ENCODE data around the gene FOXL2.
A peak's percentile ranks its signal among the peaks of the same experiment; 100 is the strongest.
"Not testable (repeated sequence)": the region's sequence is repeated elsewhere in the genome, so short reads cannot be mapped to it uniquely, and the experiment has no call there.

Gene FOXL2

DNA sequence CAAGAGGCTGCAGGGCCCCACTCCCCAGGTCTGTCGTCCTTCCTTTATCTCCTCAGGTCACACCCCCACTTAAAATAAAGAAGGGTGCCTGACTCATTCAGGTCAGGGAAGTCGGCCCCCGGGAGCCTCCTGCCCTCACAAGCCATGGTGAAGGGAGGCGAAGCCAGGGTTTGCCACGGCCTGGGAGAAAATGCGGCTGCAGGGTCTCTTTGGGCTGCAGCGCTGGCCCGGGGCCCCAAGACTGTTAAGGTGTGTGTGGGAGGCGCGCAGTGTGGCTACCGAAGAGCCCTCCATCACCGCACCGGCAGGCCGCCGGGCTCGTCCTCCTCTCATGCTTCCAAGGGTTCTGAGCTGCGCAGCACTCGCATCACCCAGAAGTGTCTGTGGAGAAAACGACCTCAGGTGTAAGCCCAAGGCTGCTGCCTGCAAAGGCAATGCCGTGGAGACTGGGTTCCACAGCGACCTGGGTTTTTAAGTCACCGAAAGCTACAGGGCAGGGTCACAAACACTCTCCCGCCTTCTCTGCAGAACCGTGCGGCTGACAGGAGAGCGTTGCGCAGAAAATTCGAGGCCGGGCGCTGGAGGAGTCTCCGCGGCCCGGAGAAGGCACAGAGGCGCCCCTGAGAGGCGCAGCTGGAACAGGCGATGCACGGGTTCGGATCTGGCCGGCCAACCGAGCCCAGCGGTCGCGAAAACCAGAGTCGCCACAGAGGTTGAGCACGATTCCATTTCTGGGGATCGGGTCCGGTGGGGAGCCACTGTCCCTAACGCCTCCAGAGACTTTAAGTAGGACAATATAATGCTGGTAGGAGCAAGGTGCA lies 8.7 kb downstream of the FOXL2 start:
- H3K9me3 ChIP-seq (ENCODE audit: insufficient read depth, low read depth, low read length), result no peaks in the 10 kb centered on the region

DNA sequence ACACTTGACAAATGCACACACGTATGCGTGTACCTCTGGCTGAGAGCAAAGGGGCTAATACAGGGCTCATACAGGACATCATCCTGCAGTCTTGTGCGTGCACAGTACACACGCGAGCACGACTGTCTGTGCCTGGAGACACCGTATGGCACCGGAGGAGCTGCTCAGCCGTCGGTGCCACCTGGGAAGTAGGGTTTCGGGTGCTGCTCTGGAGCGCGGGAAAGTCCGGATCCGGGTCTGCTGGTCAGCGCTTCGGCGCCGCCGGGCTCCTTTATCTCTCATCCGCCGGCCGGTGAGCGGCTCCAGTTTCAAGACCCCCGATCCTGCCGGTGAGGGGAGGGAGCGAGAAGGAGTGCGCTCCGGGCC lies 9.3 kb downstream of the FOXL2 start:
- H3K4me3 ChIP-seq (ENCODE audit: low read length), result peak overlapping the region; percentile 33
- no peak overlapping the region for H3K27ac ChIP-seq (ENCODE audit: low read depth, low read length)
- H3K9me3 ChIP-seq (ENCODE audit: insufficient read depth, low read depth, low read length), result no peaks in the 10 kb centered on the region
- 2% methylated on average over 28 of the region's 29 CpGs for WGBS
- H3K36me3 ChIP-seq (ENCODE audit: insufficient read depth, low read length), result no peaks in the 10 kb centered on the region
- H3K4me1 ChIP-seq (ENCODE audit: insufficient read depth, low read length), result peaks cover 24% of the 10 kb centered on the region
- peaks cover 89% of the 10 kb centered on the region for H3K27me3 ChIP-seq (ENCODE audit: insufficient read depth, low read length)
- no peak overlapping the region for H3K9ac ChIP-seq (ENCODE audit: low read depth, low read length)

More for the DNA sequence above, 8.7 kb downstream of the FOXL2 start:
- Histone ChIP-seq H3K4me3 (ENCODE audit: low read length) (peak overlapping the region; percentile 33), H3K27me3 (ENCODE audit: insufficient read depth, low read length) (peaks cover 94% of the 10 kb centered on the region), H3K27ac (ENCODE audit: low read depth, low read length) (no peak overlapping the region), H3K9ac (ENCODE audit: low read depth, low read length) (no peak overlapping the region), H3K36me3 (ENCODE audit: insufficient read depth, low read length) (no peaks in the 10 kb centered on the region), H3K4me1 (ENCODE audit: insufficient read depth, low read length) (peaks cover 20% of the 10 kb centered on the region)
- under 1% methylated on average over 48 of the region's 48 CpGs for WGBS

DNA sequence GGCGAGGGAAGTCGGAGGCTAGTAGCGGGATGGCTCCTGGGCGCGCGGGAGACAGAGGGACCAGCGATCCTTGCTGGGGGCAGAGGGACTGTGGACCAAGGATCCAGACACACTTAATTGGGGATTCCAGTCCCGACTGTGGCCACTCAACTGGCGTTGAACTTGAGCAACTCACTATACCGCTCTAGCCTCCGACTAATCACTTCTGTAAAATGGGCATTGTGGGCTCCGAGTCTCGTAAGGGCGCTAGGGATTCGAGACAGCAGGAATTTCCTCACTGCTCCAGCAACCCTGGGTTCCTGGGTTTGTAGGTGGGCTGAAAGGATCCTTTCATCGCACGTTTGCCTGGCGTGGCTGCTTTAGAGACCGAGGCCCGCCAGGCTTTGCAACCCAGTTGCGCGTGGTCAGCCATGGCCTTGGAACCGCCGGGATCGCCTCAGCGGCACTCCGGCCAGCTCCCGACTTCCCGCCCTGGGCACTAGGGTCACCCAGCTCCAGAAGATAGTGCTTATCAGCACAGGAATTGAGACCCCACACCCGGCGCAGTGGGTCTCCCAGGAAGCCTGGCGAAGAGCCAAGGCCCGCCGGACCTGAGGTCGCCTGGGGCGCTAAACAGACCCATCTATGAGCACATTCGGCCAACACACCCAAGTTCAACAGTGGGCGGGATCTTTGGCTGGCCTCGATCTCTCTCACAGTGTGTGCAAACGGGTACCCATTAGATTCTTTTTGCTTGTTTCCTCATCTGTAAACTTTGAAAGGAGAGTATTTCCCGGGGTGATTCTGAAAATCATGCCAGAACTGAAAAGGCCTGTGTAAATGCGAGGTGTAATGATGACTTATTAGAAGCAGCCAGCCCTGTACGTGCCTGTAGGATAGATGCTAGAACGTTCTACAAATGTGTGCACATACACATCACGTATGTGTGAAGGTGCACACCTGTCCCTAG lies 9.9 kb downstream of the FOXL2 start:
- no peak overlapping the region for H3K27ac ChIP-seq (ENCODE audit: low read depth, low read length)
- H3K36me3 ChIP-seq (ENCODE audit: insufficient read depth, low read length), result no peaks in the 10 kb centered on the region
- no peak overlapping the region for H3K9ac ChIP-seq (ENCODE audit: low read depth, low read length)
- peaks cover 24% of the 10 kb centered on the region for H3K4me1 ChIP-seq (ENCODE audit: insufficient read depth, low read length)
- peak overlapping the region; percentile 54 for H3K4me3 ChIP-seq (ENCODE audit: low read length)
- H3K27me3 ChIP-seq (ENCODE audit: insufficient read depth, low read length), result peaks cover 82% of the 10 kb centered on the region
- 6% methylated on average over 45 of the region's 45 CpGs for WGBS
- no peaks in the 10 kb centered on the region for H3K9me3 ChIP-seq (ENCODE audit: insufficient read depth, low read depth, low read length)

DNA sequence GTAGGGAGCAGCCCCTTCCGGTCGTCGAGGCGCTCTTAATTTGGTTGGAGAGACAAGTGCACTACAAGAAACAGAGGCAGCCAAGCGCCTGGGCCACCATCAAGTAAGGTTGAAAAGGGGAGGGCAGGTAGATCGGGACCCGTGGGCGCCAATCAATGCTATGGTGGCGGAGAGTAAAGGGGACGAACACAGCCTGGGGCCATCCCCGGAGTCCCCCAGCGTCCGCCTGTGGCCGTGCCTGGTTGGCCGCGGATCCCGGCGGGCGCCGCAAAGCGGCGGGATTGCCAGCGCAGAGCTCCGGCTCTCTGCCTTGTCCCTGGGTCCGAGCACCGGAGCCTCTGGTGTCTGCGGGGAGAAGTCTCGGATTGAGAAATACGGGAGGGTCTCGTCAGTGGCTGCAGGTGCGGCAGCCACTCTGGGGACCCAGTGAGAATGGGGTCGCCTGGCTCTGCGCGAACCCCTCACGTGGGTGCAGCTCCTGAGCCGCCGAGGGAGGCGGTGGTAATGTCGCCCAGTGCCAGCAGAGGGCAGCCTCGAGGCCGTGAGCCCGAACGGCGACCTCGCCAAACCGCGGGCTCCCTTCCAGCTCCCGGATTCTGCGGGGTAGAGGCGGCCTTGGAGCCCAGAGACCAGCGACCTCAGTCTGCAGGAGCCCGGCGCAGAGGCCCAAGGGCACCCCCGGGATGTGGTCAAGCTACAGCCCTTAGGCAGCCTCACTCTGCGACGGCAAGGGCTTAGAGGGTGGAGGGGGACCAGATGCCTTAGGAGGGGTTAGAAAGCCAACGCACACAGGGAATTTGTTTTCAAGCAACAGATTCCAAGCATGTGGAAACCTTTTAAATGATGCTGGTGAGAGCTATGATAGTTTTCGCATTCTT lies 10.8 kb downstream of the FOXL2 start:
- Histone ChIP-seq H3K27me3 (ENCODE audit: insufficient read depth, low read length) (peaks cover 73% of the 10 kb centered on the region), H3K4me3 (ENCODE audit: low read length) (peak overlapping the region; percentile 54), H3K9ac (ENCODE audit: low read depth, low read length) (peak overlapping the region; percentile 31), H3K4me1 (ENCODE audit: insufficient read depth, low read length) (peaks cover 24% of the 10 kb centered on the region), H3K27ac (ENCODE audit: low read depth, low read length) (no peak overlapping the region), H3K36me3 (ENCODE audit: insufficient read depth, low read length) (no peaks in the 10 kb centered on the region), H3K9me3 (ENCODE audit: insufficient read depth, low read depth, low read length) (no peaks in the 10 kb centered on the region)
- WGBS, result 2% methylated on average over 58 of the region's 58 CpGs

DNA sequence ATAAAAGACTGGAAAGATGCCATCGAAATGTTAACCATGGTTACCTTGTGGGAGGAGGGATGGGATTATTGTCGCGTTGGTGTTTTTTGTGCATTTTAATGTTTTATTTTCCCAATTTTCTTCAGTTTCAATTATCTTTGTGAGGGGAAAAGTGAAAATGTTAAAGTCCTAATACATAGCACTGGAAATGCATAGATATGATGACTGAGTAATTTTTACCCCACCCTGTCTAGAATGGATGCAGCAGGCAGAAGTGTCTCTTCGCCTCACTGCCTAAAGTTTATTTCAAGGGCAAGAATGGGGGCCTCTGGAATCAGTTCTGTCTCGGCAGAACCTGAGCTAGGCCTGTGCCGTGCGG lies 11.5 kb downstream of the FOXL2 start:
- H3K9ac ChIP-seq (ENCODE audit: low read depth, low read length), result no peak overlapping the region
- peaks cover 67% of the 10 kb centered on the region for H3K27me3 ChIP-seq (ENCODE audit: insufficient read depth, low read length)
- peaks cover 24% of the 10 kb centered on the region for H3K4me1 ChIP-seq (ENCODE audit: insufficient read depth, low read length)
- WGBS, result 43% methylated on average over 7 of the region's 7 CpGs
- peak overlapping the region; percentile 54 for H3K4me3 ChIP-seq (ENCODE audit: low read length)
- no peak overlapping the region for H3K27ac ChIP-seq (ENCODE audit: low read depth, low read length)
- H3K36me3 ChIP-seq (ENCODE audit: insufficient read depth, low read length), result no peaks in the 10 kb centered on the region
- no peaks in the 10 kb centered on the region for H3K9me3 ChIP-seq (ENCODE audit: insufficient read depth, low read depth, low read length)

DNA sequence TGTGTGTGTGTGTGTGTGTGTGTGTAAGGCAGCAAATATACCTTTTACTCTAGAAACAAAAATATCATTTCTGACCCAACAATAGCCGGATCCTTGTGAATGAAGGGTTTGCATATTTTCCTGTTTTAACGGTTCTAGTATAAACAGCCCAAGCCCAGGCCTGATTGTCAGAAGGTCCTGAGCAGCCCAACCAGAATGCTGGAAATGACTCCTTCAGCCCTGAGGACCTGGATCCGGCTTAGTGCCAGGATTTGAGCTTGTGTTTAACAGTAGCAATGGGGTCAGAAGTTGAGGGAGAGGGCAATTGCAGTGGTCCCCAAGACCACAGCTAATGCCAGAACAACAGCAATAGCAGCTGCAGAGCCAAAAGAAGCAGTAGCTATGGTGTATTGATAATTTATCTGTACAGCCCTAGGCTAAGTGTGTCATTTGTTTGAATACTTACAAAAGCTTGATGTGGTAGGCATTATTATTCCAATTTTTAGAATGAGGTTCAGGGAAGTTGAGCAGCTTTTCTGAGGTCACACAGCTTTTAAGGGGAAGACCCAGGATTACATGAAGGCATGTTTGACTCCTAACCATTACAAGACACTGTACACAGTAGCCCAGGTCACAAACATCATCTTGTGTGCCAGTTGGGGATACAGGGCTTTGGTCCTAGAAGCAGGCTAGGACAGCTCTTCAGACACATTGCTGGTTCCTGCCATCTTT lies 12.8 kb downstream of the FOXL2 start:
- Histone ChIP-seq H3K4me1 (ENCODE audit: insufficient read depth, low read length) (peaks cover 24% of the 10 kb centered on the region), H3K9me3 (ENCODE audit: insufficient read depth, low read depth, low read length) (no peaks in the 10 kb centered on the region), H3K9ac (ENCODE audit: low read depth, low read length) (no peak overlapping the region), H3K27me3 (ENCODE audit: insufficient read depth, low read length) (peaks cover 53% of the 10 kb centered on the region), H3K4me3 (ENCODE audit: low read length) (no peak overlapping the region), H3K36me3 (ENCODE audit: insufficient read depth, low read length) (no peaks in the 10 kb centered on the region), H3K27ac (ENCODE audit: low read depth, low read length) (no peak overlapping the region)
- 90% methylated on average over 3 of the region's 3 CpGs for whole genome bisulfite sequencing

DNA sequence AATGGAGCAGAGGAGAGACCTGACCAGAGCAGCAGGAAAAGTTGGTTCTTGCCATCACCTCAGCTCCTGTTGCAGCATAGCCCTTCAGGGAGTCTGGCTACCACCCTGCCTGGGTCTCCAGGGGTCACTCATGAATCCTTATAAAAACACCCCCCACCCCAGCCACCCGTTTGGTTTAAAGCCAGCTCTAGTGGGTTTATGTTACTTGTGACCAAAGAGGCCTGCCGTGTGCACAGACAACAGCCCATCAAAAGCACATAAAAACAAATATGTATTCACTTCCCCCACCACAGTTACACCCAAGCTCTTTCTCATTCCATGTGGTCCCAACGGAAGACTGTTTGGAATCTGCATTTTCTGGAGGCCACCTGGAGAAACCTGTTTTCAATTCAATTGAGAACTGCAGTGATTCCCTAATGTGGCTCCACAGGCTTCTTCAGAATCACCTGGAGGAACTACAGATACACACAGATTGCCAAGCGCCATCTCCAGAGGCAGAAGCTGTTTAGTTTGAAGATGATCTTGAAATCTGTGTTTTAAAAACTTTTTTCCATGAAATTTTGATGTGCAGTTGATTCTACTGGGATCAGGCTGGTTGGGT lies 13.8 kb downstream of the FOXL2 start:
- Histone ChIP-seq H3K27ac (ENCODE audit: low read depth, low read length) (no peak overlapping the region), H3K36me3 (ENCODE audit: insufficient read depth, low read length) (no peaks in the 10 kb centered on the region), H3K4me3 (ENCODE audit: low read length) (no peak overlapping the region), H3K9me3 (ENCODE audit: insufficient read depth, low read depth, low read length) (no peaks in the 10 kb centered on the region), H3K4me1 (ENCODE audit: insufficient read depth, low read length) (peaks cover 24% of the 10 kb centered on the region), H3K27me3 (ENCODE audit: insufficient read depth, low read length) (peaks cover 43% of the 10 kb centered on the region), H3K9ac (ENCODE audit: low read depth, low read length) (no peak overlapping the region)
- WGBS, result 65% methylated on average over 4 of the region's 4 CpGs

DNA sequence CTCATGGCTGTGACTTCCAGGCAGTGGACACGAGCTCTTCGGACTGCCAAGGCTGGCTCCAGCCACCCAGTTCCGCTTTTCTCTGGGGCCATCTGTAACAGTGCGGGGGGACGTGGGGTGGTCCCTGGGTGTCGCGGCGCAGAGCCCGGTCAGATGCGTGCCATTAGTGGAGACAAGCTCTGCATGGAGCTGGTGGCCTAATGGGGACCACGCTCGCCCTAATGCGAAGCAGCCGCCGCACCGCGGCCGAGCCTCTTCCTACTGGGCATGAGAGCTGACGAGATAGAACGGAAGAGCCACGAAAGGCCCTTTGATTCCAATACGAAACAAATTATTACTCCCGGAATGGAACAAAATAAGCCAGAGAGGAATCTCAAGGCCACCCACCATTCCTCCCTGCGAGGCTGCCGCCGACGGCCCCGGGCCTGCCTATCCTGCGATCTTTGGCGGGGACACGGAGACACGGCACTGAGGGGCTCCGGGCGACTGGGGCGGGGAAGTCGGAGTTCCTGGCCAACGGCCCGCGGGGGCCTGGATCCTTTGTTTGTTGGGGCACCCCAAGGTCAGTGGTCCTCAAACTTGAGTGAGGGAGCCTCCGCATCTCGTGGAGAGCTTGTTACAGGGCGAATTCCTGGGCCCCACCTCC lies 18.1 kb downstream of the FOXL2 start:
- Histone ChIP-seq H3K4me1 (ENCODE audit: insufficient read depth, low read length) (peaks cover 10% of the 10 kb centered on the region), H3K27me3 (ENCODE audit: insufficient read depth, low read length) (peaks cover under 1% of the 10 kb centered on the region), H3K36me3 (ENCODE audit: insufficient read depth, low read length) (no peaks in the 10 kb centered on the region), H3K27ac (ENCODE audit: low read depth, low read length) (no peak overlapping the region), H3K9me3 (ENCODE audit: insufficient read depth, low read depth, low read length) (no peaks in the 10 kb centered on the region), H3K9ac (ENCODE audit: low read depth, low read length) (no peak overlapping the region), H3K4me3 (ENCODE audit: low read length) (no peak overlapping the region)
- 96% methylated on average over 42 of the region's 42 CpGs for WGBS

DNA sequence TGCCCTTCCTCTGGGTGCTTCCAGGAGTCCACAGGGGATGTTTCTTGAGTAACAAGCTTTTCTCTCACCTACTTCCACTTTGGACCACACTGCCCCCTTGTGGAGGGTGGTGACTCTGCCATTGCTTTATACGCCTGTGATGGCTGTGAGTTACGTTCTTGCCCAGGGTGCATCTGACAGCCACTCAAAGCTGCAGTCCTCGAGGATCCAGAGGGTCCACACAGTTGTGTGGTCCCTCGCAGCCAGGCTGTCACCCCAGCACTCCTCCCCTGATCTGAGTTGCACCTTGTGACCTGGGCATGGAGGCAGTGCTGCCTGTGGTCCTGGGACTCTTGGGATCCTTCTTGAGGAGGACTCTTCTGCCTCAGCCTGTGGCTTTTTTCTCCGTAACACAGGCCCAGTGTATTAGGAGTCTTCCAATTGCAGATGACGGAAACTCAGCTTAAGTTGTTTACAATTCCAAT lies 23.4 kb downstream of the FOXL2 start:
- H3K9me3 ChIP-seq (ENCODE audit: insufficient read depth, low read depth, low read length), result no peaks in the 10 kb centered on the region
- no peak overlapping the region for H3K9ac ChIP-seq (ENCODE audit: low read depth, low read length)
- H3K4me3 ChIP-seq (ENCODE audit: low read length), result no peak overlapping the region

DNA sequence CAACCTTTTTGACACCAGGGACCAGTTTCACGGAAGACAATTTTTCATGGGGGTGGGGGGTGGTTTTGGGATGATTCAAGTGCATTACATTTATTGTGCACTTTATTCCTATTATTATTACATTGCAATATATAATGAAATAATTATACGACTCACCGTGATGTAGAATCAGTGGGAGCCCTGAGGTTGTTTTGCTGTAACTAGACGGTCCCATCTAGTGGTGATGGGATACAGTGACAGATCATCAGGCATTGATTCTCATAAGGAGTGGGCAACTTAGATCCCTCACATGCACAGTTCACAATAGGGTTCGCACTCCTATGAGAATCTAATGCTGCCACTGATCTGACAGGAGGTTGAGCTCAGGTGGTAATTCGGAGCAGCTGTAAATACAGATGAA lies 24.5 kb downstream of the FOXL2 start:
- not testable (repeated sequence) for H3K27ac ChIP-seq (ENCODE audit: low read depth, low read length); H3K9ac ChIP-seq (ENCODE audit: low read depth, low read length); H3K27me3 ChIP-seq (ENCODE audit: insufficient read depth, low read length); H3K4me1 ChIP-seq (ENCODE audit: insufficient read depth, low read length); H3K9me3 ChIP-seq (ENCODE audit: insufficient read depth, low read depth, low read length); H3K4me3 ChIP-seq (ENCODE audit: low read length); H3K36me3 ChIP-seq (ENCODE audit: insufficient read depth, low read length)
- WGBS, result 92% methylated on average over 5 of the region's 6 CpGs

More for the DNA sequence above, 23.4 kb downstream of the FOXL2 start:
- Histone ChIP-seq H3K27me3 (ENCODE audit: insufficient read depth, low read length) (no peaks in the 10 kb centered on the region), H3K4me1 (ENCODE audit: insufficient read depth, low read length) (no peaks in the 10 kb centered on the region), H3K27ac (ENCODE audit: low read depth, low read length) (no peak overlapping the region), H3K36me3 (ENCODE audit: insufficient read depth, low read length) (no peaks in the 10 kb centered on the region)
- 32% methylated on average over 5 of the region's 6 CpGs for WGBS
